GM19463 (cell line): ENCODE results near the gene SORCS3.

Source experiments
- ATAC-seq: cut with Tn5 transposase; IDR thresholded peaks from one replicate; pipeline ENCODE4 v1.9.1; 2021; ENCODE audit warnings: mild to moderate bottlenecking, moderate library complexity; ENCODE audit not compliant: unreplicated experiment

The SORCS3 gene

GRCh38 chr10:104773105-104773504, 132.0 kb downstream of the SORCS3 start:
- no peak for ATAC-seq

GRCh38 chr10:104774234-104774633, 133.1 kb downstream of the SORCS3 start:
- no peak for ATAC-seq

- ATAC-seq, result no peak
Observed at GRCh38 chr10:104777086-104777799, 136.2 kb downstream of the SORCS3 start.

GRCh38 chr10:104778371-104778770, 137.3 kb downstream of the SORCS3 start:
- ATAC-seq, result no peak

- no peak for ATAC-seq
Observed at GRCh38 chr10:104779701-104780100, 138.6 kb downstream of the SORCS3 start.

- no peak for ATAC-seq
Observed at GRCh38 chr10:104780165-104780564, 139.1 kb downstream of the SORCS3 start.

GRCh38 chr10:104780946-104781595, 140.0 kb downstream of the SORCS3 start:
- ATAC-seq, result no peak

GRCh38 chr10:104784452-104784851, 143.4 kb downstream of the SORCS3 start:
- ATAC-seq, result no peak

- ATAC-seq, result no peak
Observed at GRCh38 chr10:104791471-104791870, 150.4 kb downstream of the SORCS3 start.

- ATAC-seq, result no peak
Observed at GRCh38 chr10:104795411-104795810, 154.3 kb downstream of the SORCS3 start.

- ATAC-seq, result no peak
Observed at GRCh38 chr10:104796823-104797222, 155.7 kb downstream of the SORCS3 start.

- ATAC-seq, result no peak
Observed at GRCh38 chr10:104802941-104803340, 161.9 kb downstream of the SORCS3 start.

GRCh38 chr10:104804880-104805279, 163.8 kb downstream of the SORCS3 start:
- ATAC-seq, result no peak

GRCh38 chr10:104806801-104807200, 165.7 kb downstream of the SORCS3 start:
- no peak for ATAC-seq

GRCh38 chr10:104807581-104808310, 166.7 kb downstream of the SORCS3 start:
- no peak for ATAC-seq

GRCh38 chr10:104809288-104810090, 168.4 kb downstream of the SORCS3 start:
- ATAC-seq, result peak; percentile 71

- no peak for ATAC-seq
Observed at GRCh38 chr10:104811166-104811565, 170.1 kb downstream of the SORCS3 start.

- ATAC-seq, result no peak
Observed at GRCh38 chr10:104816501-104816900, 175.4 kb downstream of the SORCS3 start.

GRCh38 chr10:104819731-104820130, 178.6 kb downstream of the SORCS3 start:
- ATAC-seq, result no peak

GRCh38 chr10:104822088-104822487, 181.0 kb downstream of the SORCS3 start:
- ATAC-seq, result no peak

- ATAC-seq, result no peak
Observed at GRCh38 chr10:104824380-104825006, 183.4 kb downstream of the SORCS3 start.
